H9 (cell line): Measurements from ENCODE around the gene ZNF674. TPM values are rescaled to one million over a fixed set of nuclear protein-coding genes. Genes with fewer than 3 reads are reported as not detected.

Experiments
- DNase-seq: peaks from one replicate; pipeline ENCODE4 v3.0.0-alpha.2; 2017
- H2AFZ ChIP-seq: one replicate; pipeline ENCODE4 v1.6.1; 2013; ENCODE audit warnings: mild to moderate bottlenecking, low read length, control low read depth, moderate library complexity
- H2AK5ac ChIP-seq: 2 replicates; pipeline ENCODE4 v1.6.1; 2013; ENCODE audit warnings: low read length, control low read depth, mixed read lengths; ENCODE audit not compliant: insufficient read length
- H2BK120ac ChIP-seq: one replicate; pipeline ENCODE4 v1.6.1; 2013; ENCODE audit warnings: low read depth, mild to moderate bottlenecking, low read length, control low read depth, inconsistent platforms; ENCODE audit not compliant: poor library complexity, severe bottlenecking
- H2BK12ac ChIP-seq: 2 replicates; pipeline ENCODE4 v1.6.1; 2013; ENCODE audit warnings: low read length, control low read depth, mixed read lengths, low read depth; ENCODE audit not compliant: insufficient read length
- H2BK15ac ChIP-seq: 2 replicates; pipeline ENCODE4 v1.6.1; 2013; ENCODE audit warnings: low read depth, low read length, control low read depth
- H2BK20ac ChIP-seq: one replicate; pipeline ENCODE4 v1.6.1; 2013; ENCODE audit warnings: low read depth, mild to moderate bottlenecking, low read length, control low read depth, inconsistent platforms; ENCODE audit not compliant: poor library complexity, severe bottlenecking
- H2BK5ac ChIP-seq: 2 replicates; pipeline ENCODE4 v1.6.1; 2013; ENCODE audit warnings: low read length, control low read depth, mixed read lengths; ENCODE audit not compliant: insufficient read length
- H3K14ac ChIP-seq: 2 replicates; pipeline ENCODE4 v1.6.1; 2013; ENCODE audit warnings: low read length, control low read depth; ENCODE audit not compliant: insufficient read depth
- H3K18ac ChIP-seq: 2 replicates; pipeline ENCODE4 v1.6.1; 2013; ENCODE audit warnings: low read depth, mild to moderate bottlenecking, mixed read lengths, low read length, control low read depth; ENCODE audit not compliant: insufficient read length
- H3K23ac ChIP-seq: 2 replicates; pipeline ENCODE4 v1.6.1; 2013; ENCODE audit warnings: low read length, control low read depth, mixed read lengths, low read depth; ENCODE audit not compliant: insufficient read length
- H3K23me2 ChIP-seq: 2 replicates; pipeline ENCODE4 v1.6.1; 2013; ENCODE audit warnings: low read depth, mild to moderate bottlenecking, mixed read lengths, low read length, control low read depth; ENCODE audit not compliant: insufficient read length, poor library complexity, severe bottlenecking
- H3K27ac ChIP-seq: 2 replicates; pipeline ENCODE4 v1.5.1; 2013; ENCODE audit warnings: low read length, control low read depth, mixed read lengths, low read depth; ENCODE audit not compliant: insufficient read length
- H3K27me3 ChIP-seq: 2 replicates; pipeline ENCODE4 v1.6.1; 2013; ENCODE audit warnings: low read length, control low read depth, inconsistent platforms; ENCODE audit not compliant: insufficient read depth
- H3K4ac ChIP-seq: 2 replicates; pipeline ENCODE4 v1.6.1; 2013; ENCODE audit warnings: low read depth, mild to moderate bottlenecking, control low read depth, inconsistent platforms, low read length, moderate library complexity
- H3K4me1 ChIP-seq: 2 replicates; pipeline ENCODE4 v1.6.1; 2013; ENCODE audit warnings: low read length, control low read depth, inconsistent platforms; ENCODE audit not compliant: insufficient read depth
- H3K4me2 ChIP-seq: 2 replicates; pipeline ENCODE4 v1.6.1; 2013; ENCODE audit warnings: low read length, control low read depth, mixed read lengths; ENCODE audit not compliant: insufficient read length, insufficient read depth
- H3K56ac ChIP-seq: 2 replicates; pipeline ENCODE4 v1.6.1; 2013; ENCODE audit warnings: low read depth, mild to moderate bottlenecking, mixed read lengths, low read length, control low read depth; ENCODE audit not compliant: insufficient read length
- H3K79me1 ChIP-seq: 2 replicates; pipeline ENCODE4 v1.6.1; 2013; ENCODE audit warnings: low read depth, mild to moderate bottlenecking, moderate library complexity, low read length, control low read depth, inconsistent platforms; ENCODE audit not compliant: insufficient read depth, poor library complexity, severe bottlenecking
- H3K79me2 ChIP-seq: 2 replicates; pipeline ENCODE4 v1.6.1; 2013; ENCODE audit warnings: low read length, control low read depth, inconsistent platforms; ENCODE audit not compliant: insufficient read depth
- H3K9ac ChIP-seq: 2 replicates; pipeline ENCODE4 v1.6.1; 2013; ENCODE audit warnings: low read length, control low read depth, mixed read lengths; ENCODE audit not compliant: insufficient read length; ENCODE audit errors: extremely low read depth
- H3K9me3 ChIP-seq: one replicate; pipeline ENCODE4 v1.6.1; 2013; ENCODE audit warnings: low read depth, low read length, inconsistent platforms; ENCODE audit not compliant: control insufficient read depth
- H3T11ph ChIP-seq: one replicate; pipeline ENCODE4 v1.6.1; 2013; ENCODE audit warnings: mild to moderate bottlenecking, low read length, control low read depth, inconsistent platforms
- H4K20me1 ChIP-seq: one replicate; pipeline ENCODE4 v1.6.1; 2013; ENCODE audit not compliant: control insufficient read depth, insufficient read length, insufficient read depth
- H4K5ac ChIP-seq: 2 replicates; pipeline ENCODE4 v1.6.1; 2013; ENCODE audit warnings: low read depth, mild to moderate bottlenecking, mixed read lengths, low read length, control low read depth; ENCODE audit not compliant: insufficient read length
- H4K8ac ChIP-seq: replicated peaks from 2 replicates; pipeline ENCODE4 v1.6.1; 2013; ENCODE audit warnings: low read length, control low read depth, mixed read lengths, low read depth; ENCODE audit not compliant: insufficient read length
- H4K91ac ChIP-seq: 2 replicates; pipeline ENCODE4 v1.6.1; 2013; ENCODE audit warnings: low read depth, mild to moderate bottlenecking, moderate library complexity, mixed read lengths, low read length, control low read depth; ENCODE audit not compliant: insufficient read length
- H3K27ac Mint-ChIP-seq, 3 experiments: 2 replicates in 2 of 3; 3 replicates in 1 of 3; pipeline ENCODE4 v1.8.0; 2020 to 2021; ENCODE audit warnings: mixed read lengths in 3 of 3, mild to moderate bottlenecking in 1 of 3, moderate library complexity in 1 of 3
- H3K27me3 Mint-ChIP-seq: 2 replicates; pipeline ENCODE4 v1.8.0; 2021; ENCODE audit warnings: low read depth, mild to moderate bottlenecking, moderate library complexity, mixed read lengths
- H3K36me3 Mint-ChIP-seq, 3 experiments: 2 replicates in 2 of 3; 3 replicates in 1 of 3; pipeline ENCODE4 v1.8.0; 2020 to 2021; ENCODE audit warnings: low read depth in 3 of 3, mixed read lengths in 3 of 3; ENCODE audit not compliant: insufficient read depth in 1 of 3
- H3K4me1 Mint-ChIP-seq, 2 experiments: 2 replicates each; pipeline ENCODE4 v1.8.0; 2020; ENCODE audit warnings: mixed read lengths in 2 of 2
- H3K4me3 Mint-ChIP-seq, 2 experiments: 2 replicates in 1 of 2; 3 replicates in 1 of 2; pipeline ENCODE4 v1.8.0; 2020 to 2021; ENCODE audit warnings: mild to moderate bottlenecking in 2 of 2, mixed read lengths in 2 of 2, moderate library complexity in 1 of 2
- H3K9me3 Mint-ChIP-seq, 2 experiments: 2 replicates in 1 of 2; 3 replicates in 1 of 2; pipeline ENCODE4 v1.8.0; 2020; ENCODE audit warnings: mild to moderate bottlenecking in 2 of 2, mixed read lengths in 2 of 2, moderate library complexity in 1 of 2
- WGBS: extraction: QIAGEN DNeasy Blood & Tissue Kit; methylation state at CpG from one replicate; pipeline ENCODE4 v1.1.7; 2013; ENCODE audit warnings: missing lambda C conversion rate, low lambda C conversion rate, mixed read lengths; ENCODE audit not compliant: insufficient read length; ENCODE audit errors: extremely low coverage; 5-methylcytosine and 5-hydroxymethylcytosine counted together
- total RNA-seq: library from RNA; stranded (reverse); gene quantifications from 2 replicates; pipeline ENCODE4 v1.2.1, GENCODE V29; 2021
- TF ChIP-seq, protein P1 (sequence below): fragments of 200-600 bp; sonication (generic); conservative IDR thresholded peaks from 3 replicates; pipeline ENCODE4 v1.8.0; 2021; ENCODE audit warnings: antibody characterized with exemption, mild to moderate bottlenecking

ZNF674 gene
- total RNA-seq, 1 experiment from 2014 or later: 10.1 TPM

DNA sequence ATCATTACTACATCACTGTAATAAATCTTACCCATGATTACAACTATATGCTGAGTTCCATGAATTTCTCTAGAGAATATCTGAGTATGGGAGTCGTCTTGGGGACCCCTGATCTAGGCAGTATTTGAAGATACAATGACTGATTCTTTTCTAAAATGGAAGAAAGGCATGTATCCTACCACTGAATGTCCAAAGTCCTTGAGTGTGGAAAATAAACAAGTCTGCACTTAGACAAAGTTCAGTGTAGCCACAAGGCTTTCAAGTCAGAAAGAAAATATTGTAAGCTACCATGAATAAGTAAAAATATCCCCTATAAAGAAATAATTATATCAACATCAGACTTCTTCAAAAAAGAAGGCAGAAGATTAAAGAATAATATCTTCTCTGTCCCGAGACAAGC is 42.4 kb downstream of the ZNF674 start:
- H3K36me3 Mint-ChIP-seq: peaks cover 58 to 76% (median 73%) of the 10 kb centered on the region in 3 experiments
- Histone ChIP-seq H2AK5ac (no peak overlapping the region), H4K8ac (no peak overlapping the region)

More for the DNA sequence above, 42.4 kb downstream of the ZNF674 start:
- no peak overlapping the region for H3K4me3 Mint-ChIP-seq
- Histone ChIP-seq H3K23ac (no peak overlapping the region), H2BK5ac (no peak overlapping the region), H3K79me2 (no peaks in the 10 kb centered on the region), H3K79me1 (no peaks in the 10 kb centered on the region), H3K4me2 (no peak overlapping the region), H2BK15ac (no peak overlapping the region), H2BK20ac (no peak overlapping the region), H3K18ac (no peak overlapping the region), H3K27ac (no peak overlapping the region), H2BK12ac (no peak overlapping the region), H4K20me1 (no peaks in the 10 kb centered on the region), H3K4ac (no peak overlapping the region), H3K14ac (no peak overlapping the region), H2BK120ac (no peak overlapping the region), H3K4me1 (no peaks in the 10 kb centered on the region), H4K91ac (no peak overlapping the region), H3K9ac (no peak overlapping the region), H3K9me3 (peaks cover 67% of the 10 kb centered on the region), H3K23me2 (no peaks in the 10 kb centered on the region), H4K5ac (no peak overlapping the region), H3K27me3 (no peaks in the 10 kb centered on the region), H3T11ph (no peak overlapping the region), H3K56ac (no peak overlapping the region), H2AFZ (no peak overlapping the region)
- H3K27ac Mint-ChIP-seq: no peak overlapping the region
- WGBS: no CpG with 5 or more reads among the region's 2 CpGs
- TF ChIP-seq, protein P1, sequence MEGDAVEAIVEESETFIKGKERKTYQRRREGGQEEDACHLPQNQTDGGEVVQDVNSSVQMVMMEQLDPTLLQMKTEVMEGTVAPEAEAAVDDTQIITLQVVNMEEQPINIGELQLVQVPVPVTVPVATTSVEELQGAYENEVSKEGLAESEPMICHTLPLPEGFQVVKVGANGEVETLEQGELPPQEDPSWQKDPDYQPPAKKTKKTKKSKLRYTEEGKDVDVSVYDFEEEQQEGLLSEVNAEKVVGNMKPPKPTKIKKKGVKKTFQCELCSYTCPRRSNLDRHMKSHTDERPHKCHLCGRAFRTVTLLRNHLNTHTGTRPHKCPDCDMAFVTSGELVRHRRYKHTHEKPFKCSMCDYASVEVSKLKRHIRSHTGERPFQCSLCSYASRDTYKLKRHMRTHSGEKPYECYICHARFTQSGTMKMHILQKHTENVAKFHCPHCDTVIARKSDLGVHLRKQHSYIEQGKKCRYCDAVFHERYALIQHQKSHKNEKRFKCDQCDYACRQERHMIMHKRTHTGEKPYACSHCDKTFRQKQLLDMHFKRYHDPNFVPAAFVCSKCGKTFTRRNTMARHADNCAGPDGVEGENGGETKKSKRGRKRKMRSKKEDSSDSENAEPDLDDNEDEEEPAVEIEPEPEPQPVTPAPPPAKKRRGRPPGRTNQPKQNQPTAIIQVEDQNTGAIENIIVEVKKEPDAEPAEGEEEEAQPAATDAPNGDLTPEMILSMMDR: no peak
- no peaks in the 10 kb centered on the region for H3K4me1 Mint-ChIP-seq
- H3K27me3 Mint-ChIP-seq: no peaks in the 10 kb centered on the region
- DNase-seq: no peak
- H3K9me3 Mint-ChIP-seq: peaks cover 82 to 85% of the 10 kb centered on the region in 2 experiments
